ENCODE results near the gene TSHZ1.

The TSHZ1 gene

DNA sequence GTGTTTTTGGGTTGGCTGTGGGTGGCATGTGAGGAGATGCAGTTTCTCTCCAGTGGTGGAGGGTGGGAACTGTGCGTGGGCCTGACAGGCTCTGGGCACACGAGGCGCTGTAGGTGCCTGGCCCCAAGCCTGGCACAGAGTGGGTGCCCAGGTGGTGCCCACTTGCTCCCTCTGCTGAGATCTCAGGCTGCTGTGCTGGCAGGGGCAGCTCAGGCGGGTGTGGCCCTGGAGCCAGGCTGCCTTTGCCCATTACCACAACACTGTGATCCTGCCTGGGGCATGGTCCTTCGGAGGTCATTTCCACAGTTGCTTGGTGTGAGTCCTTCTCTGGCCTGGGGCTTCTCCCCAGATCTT lies 20.4 kb downstream of the TSHZ1 start:
- Histone ChIP-seq H3K36me3 (replicated peaks) (no peaks in the 10 kb centered on the region), H3K27ac (no peak overlapping the region), H3K4me3 (ENCODE audit: low read depth, low read length) (no peak overlapping the region), H3K27me3 (replicated peaks) (no peaks in the 10 kb centered on the region)
- TF ChIP-seq CTCF (IDR thresholded peaks at IDR 0.05; ENCODE audit: low read depth, low read length, missing control alignments) = no peak
- in situ Hi-C loops (cut with HindIII; ENCODE audit: low pct_ligation_motif_present, low sequenced_read_pairs) = no loop called here
- DNase-seq = no peak

DNA sequence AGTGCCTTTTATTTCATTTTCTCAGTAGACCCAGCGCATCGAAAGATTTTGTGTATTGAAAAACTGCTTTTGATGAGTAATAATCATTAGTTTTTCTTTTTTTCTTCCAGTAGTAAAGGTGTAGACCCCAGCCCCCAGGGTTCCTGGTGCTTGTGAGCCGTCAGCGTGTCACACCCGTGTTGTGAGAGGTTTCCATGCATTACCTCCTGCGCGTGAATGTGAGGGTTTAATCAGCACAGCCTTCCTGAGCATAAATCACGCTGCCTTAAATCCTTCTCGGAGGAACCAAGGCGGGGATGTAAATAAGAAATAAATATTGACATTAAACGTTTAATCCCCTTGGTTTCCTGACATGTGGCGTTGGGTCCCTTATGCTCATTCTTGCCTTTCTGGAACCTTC lies 24.3 kb downstream of the TSHZ1 start:
- in situ Hi-C loops (cut with HindIII; ENCODE audit: low pct_ligation_motif_present, low sequenced_read_pairs) = no loop called here
- no peak for DNase-seq
- H3K4me3 ChIP-seq (ENCODE audit: low read depth, low read length) = no peak overlapping the region
- no peak for TF ChIP-seq CTCF (IDR thresholded peaks at IDR 0.05; ENCODE audit: low read depth, low read length, missing control alignments)
- no peaks in the 10 kb centered on the region for H3K36me3 ChIP-seq (replicated peaks)
- H3K27ac ChIP-seq = no peak overlapping the region
- no peaks in the 10 kb centered on the region for H3K27me3 ChIP-seq (replicated peaks)

- no peak for DNase-seq
- Histone ChIP-seq H3K36me3 (replicated peaks) (no peaks in the 10 kb centered on the region), H3K27me3 (replicated peaks) (no peaks in the 10 kb centered on the region), H3K4me3 (ENCODE audit: low read depth, low read length) (no peak overlapping the region), H3K27ac (no peak overlapping the region)
- in situ Hi-C loops (cut with HindIII; ENCODE audit: low pct_ligation_motif_present, low sequenced_read_pairs) = no loop called here
- no peak for TF ChIP-seq CTCF (IDR thresholded peaks at IDR 0.05; ENCODE audit: low read depth, low read length, missing control alignments)
These were observed 25.3 kb downstream of the TSHZ1 start for GRCh38 chr18:75235896-75236295.

DNA sequence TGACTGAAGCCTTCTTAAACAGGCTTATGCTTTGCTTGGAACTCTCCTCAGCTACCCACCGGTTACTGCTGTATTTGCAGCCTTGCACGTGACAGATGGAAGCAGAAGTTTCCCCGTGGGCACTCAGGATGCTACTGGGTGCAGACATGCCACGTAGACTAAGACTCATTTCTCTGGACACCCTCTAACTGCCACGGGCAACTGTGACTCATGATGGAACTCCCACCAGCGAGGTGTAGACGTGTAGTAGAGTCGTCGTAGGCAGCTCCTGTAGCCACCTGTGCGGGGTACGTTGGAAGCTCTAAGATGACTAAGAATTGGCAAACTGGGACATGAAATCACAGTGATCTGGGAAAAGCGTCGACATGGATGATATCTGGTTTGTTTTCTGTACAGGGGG lies 27.5 kb downstream of the TSHZ1 start:
- no peaks in the 10 kb centered on the region for H3K27me3 ChIP-seq (replicated peaks)
- no peak overlapping the region for H3K27ac ChIP-seq
- H3K4me3 ChIP-seq (ENCODE audit: low read depth, low read length) = no peak overlapping the region
- TF ChIP-seq CTCF (IDR thresholded peaks at IDR 0.05; ENCODE audit: low read depth, low read length, missing control alignments) = no peak
- DNase-seq = no peak
- H3K36me3 ChIP-seq (replicated peaks) = no peaks in the 10 kb centered on the region
- in situ Hi-C loops (cut with HindIII; ENCODE audit: low pct_ligation_motif_present, low sequenced_read_pairs) = no loop called here

DNA sequence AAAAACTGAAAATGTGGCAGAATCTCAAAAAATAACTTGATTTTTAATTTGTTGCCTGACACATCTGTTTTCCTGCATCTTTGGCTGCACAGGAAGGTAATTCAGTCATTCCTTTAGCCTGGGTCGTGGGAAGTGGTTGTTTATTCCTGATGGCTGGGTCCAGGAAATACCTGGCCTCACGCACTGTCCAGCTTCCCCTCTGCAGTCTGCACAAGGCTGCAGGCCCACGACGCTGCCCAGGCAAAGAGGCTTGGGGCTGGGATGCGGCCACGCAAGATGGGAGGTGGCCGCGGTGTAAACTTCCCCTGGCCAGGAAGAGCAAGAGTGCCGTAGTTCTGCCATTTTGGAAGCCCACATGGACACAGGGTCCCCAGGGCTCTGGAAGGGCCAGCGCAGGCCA lies 28.2 kb downstream of the TSHZ1 start:
- Histone ChIP-seq H3K27me3 (replicated peaks) (no peaks in the 10 kb centered on the region), H3K27ac (no peak overlapping the region), H3K4me3 (ENCODE audit: low read depth, low read length) (no peak overlapping the region), H3K36me3 (replicated peaks) (no peaks in the 10 kb centered on the region)
- DNase-seq = no peak
- in situ Hi-C loops (cut with HindIII; ENCODE audit: low pct_ligation_motif_present, low sequenced_read_pairs) = no loop called here
- TF ChIP-seq CTCF (IDR thresholded peaks at IDR 0.05; ENCODE audit: low read depth, low read length, missing control alignments) = no peak

DNA sequence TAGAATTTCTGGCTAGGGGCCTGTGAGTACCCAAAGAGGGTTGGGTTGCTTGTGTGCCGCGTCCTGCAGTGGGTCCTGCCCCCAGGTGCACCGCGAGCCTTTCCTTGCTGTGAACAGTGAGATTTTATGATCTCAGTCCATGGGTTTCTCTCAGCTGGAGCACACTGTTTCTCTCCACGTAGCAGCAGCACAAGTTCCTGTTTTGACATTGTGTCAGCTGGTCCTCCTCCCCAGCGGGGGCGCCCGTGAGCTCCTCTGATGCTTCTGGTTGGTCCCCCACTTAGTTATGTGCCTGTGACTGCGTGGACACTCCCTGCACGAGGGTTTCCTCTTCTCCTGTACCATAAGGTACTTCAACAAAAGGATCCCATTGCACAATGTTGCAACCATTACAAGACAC lies 29.8 kb downstream of the TSHZ1 start:
- Histone ChIP-seq H3K27ac (no peak overlapping the region), H3K36me3 (replicated peaks) (no peaks in the 10 kb centered on the region), H3K27me3 (replicated peaks) (no peaks in the 10 kb centered on the region), H3K4me3 (ENCODE audit: low read depth, low read length) (no peak overlapping the region)
- no peak for DNase-seq
- in situ Hi-C loops (cut with HindIII; ENCODE audit: low pct_ligation_motif_present, low sequenced_read_pairs) = no loop called here
- TF ChIP-seq CTCF (IDR thresholded peaks at IDR 0.05; ENCODE audit: low read depth, low read length, missing control alignments) = no peak
